GM19240 (cell line): ENCODE results near the gene RTL1.

ENCODE experiments used
- DNase-seq: peaks from one replicate; pipeline ENCODE4 v3.0.0; 2011; ENCODE audit warnings: low spot score; ENCODE audit not compliant: insufficient read length

Gene RTL1

DNA sequence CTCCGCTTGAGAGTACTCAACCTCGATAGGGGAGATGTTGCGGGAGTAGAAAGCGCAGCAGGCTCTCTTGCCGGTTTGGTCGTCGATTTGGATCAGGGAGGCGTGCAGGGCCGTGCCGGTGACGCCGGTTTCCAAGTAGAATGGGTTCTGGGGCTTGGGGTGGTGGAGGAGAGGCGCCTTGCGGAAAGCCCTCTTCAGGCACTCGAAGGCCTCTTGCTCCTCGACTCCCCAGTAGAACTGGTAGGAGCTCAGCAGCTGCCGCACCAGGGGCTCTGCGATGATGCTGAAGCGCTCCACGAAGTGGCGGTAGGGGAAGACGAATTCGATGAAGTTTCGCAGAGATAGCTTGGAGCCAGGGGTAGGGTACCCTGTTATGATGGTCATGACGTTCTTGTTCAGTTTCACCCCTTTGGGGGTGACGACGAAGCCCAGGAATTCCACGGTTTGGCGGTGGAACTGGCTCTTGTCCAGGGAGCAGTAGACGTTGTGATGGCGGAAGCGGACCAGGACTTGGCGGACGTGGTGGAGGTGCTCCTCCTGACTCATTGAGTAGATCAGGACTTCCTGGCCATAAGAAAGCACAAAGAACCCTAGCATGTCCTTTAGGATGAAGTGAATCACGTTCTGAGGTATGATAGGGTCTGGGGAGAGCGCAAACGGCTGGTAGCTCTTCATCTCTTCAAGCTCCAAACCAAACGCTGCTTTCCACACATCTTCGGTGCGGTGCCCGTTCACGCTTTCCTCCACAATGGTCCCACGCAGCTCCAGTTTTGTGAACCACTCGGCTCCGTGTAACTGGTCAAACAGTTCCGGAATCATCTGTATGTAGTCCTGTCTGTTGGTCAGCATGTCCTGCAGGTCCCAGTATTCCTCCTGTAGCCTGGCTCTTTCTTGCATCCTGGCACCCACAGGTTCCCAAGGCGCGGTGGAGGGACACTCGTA, 21.2 kb downstream of the RTL1 start:
- no peak for DNase-seq

DNA sequence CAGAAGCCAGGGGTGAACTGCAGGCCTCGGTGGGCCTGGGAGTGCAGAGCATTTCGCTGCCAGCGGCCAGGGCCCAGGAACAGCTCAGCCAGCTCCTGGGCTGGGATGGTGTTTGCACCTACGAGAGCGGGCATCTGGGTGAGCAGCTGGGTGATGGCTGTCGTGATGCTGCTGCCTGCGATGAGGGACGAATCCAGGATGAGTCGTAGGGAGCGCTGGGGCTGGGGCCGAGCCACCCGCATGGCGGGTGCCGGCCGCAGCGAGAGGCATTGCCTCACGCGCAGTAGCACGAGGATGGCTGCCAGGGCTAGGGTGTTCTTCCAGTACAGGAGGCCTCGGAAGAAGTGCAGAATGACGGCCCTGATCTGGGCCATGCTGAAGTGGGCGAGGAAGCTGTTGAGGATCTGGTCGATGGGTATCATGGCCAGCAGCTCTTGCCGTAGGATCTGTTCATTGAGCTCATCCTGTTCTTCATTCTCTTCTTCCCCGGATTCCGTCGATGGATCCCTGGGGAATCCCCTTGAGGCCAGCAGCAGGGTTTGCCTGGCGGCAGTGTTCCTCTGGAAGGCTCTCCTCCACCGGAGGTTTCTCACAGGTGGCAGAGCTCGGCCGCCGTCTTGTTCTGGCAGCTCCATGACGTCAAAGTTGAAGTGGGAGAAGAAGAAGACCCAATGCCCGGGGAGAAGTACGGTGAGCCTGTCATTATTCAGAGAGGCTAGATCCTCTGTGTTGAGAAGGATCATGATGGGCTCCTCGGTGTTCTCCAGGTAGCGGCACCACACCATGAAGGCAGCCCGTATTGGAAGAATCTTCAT, 22.1 kb downstream of the RTL1 start:
- no peak for DNase-seq

DNA sequence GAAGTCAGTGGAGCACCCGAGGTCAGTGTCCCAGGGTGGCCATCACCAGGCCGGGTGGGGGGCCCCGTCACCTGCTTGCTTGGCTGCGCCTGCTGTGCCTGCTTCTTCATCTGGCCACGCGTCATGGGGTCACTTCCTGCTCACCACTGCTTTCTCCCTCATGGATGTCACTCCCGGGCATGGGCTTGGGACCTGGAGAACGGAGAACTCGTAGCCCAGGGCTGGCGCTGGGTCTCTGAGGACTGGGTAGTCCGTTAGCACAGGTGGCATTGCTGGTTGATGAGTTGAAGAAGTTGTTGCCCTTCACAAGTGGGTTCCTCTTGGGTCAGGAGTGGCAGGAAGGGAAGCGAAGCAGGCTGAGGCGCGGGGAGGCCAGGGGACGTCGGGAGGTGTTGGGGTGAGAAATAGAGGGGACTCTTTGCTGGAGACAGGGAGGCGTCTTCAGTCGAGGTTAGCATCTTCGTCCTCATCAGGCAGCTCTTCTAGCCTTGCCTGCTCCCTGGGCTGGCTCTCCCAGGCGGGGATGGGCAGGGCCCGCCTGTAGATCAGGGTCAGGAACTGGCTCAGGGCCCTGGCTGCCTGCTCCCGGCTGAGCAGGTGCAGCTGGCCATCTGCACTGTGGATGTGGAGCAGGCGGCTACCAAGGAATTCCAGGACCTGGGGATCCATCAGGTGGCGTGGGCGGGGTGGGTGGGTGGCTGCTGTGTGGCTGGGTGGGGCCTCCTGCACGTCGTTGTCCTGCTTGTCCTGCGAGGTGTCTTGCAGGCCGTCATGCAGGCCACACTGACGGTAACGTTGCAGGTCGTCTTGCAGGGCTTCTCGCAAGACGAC, 23.0 kb downstream of the RTL1 start:
- no peak for DNase-seq

DNA sequence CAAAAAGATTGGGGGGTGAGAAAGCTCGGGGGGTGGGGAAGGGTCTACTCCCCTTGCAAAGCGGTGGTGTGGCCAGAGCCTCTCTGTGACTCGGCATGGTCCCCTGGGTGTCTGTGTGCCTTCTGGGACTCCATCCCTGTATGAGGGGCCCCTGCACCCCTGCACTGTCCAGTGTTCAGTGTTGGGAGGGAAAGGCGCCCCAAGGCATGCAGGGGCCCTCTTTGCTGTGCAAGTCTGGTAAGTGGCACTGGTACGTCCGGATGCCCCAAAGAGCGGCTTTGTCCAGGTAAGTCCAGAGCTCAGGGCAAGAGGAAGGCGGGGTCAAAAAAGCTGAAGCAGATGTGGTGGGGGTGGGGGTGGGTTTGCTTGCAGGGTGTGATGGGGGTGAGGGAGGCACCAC, 23.7 kb downstream of the RTL1 start:
- DNase-seq, result no peak

DNA sequence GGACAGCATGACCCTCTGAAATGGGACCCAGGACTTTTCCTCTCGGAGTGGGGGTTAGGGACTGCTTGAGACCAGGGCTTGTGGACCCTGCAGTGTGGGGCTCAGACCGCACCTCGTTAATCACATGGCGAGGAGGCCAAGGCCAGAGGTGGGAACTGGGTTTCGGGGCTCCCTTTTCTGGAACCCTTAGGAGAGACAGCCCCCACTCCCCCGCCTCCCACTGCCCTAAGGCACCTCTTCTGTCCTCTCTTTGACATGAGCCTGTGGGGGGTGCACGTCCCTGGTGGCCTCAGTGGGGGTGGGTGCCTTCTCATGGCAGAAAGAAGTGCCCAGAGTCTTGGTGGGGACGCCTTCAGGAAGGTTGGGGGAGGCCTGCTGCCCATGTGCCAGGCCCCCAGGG, 24.3 kb downstream of the RTL1 start:
- no peak for DNase-seq

DNA sequence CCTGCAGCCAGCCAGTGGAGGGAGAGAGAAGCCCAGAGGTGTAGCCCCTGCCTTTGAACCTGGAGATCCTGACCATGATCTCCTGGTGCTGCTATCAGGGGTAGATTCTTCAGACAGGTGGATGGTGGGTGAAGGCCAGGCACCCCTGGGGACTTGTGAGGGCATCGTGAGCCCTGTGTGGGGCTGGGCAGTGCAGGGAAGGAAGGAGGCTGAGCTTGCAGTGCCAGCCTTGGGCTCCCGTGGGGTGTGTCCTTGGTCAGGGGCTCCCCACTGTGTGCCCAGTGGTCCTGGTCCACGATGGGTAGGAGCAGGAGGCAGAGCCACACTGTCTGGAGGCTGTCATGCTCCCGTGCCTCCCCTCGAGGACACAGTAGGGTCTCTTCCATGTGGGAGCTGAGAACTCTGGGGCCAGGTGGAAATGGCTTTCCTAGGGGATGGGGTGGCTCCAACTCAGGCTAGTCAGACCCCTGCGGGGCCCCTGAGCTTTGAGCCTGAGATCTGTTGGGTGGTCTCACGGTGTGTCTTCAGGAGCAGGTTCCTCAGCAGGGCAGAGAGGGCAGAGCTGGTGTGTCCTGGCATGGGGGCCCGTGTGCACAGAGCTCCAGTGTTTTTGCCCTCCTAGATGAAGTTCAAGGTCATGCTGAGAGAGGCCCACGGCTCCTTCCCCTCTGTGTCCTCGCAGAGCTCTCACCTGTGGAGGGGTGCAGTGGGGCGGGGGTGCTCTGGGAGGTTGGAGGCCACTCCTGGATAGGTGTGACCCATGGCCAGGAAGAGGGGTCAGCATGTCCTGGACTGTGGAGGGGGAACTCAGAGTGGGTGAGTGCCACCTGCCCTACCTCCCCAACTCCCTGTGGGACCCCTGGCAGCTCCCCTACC, 25.0 kb downstream of the RTL1 start:
- DNase-seq, result no peak

DNA sequence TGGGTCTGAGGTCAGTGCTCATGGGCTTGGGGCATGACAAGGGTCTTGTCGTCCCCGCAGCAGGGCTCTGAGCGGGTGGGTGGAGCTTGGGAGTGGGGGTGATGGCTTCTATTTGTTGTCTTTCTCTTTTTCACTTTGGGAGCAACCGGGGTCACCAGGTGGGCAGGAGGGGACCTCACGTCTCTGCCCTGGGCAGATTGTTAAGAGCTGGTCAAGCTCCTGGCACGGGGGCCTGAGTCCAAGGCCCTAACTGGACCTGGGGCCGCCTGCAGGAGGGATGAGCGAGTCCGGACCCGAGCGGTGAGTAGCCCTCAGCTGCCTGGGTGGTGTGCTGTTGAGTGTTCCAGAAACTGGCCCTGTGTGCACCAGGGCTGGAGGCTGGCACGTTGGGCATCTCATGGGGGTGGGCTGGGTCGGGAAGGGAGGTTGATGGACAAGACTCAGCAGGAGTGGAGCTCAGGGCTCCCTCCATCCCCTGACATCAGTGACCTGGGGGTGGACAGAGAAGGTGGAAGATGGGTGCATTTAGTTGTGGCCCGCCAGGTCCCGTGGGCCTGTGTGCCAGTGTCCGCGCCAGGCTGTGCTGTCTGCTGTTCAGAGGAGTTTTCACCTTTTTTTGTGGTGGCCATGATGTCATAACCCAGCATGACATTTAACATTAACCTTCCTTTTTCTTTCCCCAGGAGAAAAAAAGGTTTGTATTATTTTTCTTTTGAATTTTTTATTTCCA, 27.5 kb downstream of the RTL1 start:
- no peak for DNase-seq

DNA sequence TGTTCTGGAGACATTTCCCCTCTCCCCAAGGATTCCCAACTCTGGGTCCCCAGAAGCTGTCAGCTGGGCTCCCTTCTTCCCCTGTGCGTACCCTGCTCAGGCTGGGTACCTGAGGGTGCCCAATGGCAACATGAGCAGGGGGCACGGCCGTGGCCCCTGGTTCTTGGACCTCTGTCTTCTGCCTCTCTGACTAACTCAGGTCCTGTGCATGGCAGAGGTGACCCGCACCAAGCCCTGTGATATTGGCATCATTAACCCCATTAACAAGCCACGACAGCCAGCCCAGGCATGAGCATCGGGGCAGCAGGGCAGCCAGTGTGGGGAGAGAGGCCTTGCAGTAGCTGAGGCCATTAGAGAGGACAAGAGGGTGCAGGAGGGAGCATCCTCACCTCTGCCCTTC, 28.4 kb downstream of the RTL1 start:
- no peak for DNase-seq

DNA sequence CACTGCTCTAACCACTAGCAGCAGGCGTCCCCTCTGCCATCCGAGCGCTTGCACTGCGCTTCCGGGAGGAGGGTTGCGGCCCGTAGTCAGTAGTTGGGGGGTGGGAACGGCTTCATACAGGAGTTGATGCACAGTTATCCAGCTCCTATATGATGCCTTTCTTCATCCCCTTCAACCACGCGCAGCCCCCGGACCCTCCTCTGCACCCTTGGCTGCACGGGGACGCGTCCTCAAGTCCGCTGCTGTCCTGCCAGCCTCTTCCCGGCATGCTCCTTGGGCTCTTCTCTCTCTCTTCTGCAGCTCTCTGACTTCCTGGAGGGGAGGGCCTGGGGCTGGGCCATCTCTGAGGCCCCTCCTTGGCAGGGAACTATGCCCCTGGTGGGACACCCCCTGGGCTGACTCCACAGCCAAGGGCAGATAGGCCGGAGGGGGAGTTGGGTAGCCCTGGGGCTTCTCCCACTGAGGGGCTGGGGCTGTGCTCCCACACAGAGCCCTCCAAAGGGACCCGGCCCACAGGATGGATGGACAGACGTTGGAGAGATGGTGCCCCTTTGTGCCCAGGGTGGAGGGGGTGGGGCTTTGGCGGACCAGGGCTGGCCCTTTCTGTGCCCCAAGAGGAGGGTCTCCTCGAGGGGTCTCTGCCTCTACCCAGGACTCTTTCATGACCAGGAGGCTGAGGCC, 29.0 kb downstream of the RTL1 start:
- DNase-seq, result no peak

DNA sequence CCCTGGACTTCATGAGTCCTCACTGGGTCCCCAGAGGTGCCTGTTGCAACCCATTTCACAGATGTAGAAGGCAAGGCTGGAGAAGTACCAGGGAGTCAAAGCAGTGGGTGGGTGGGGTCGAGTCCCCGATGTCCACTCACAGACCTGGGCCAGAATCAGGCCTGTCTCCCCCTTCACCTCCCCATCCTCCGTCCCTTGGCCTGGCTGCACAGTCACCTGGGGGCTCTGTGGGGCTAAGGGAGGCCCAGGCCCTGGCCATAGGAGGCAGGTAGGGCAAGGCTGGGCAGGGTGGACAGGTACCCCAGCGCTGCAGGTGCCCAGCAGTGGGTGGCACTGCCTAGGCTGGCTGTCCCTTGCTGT, 29.5 kb downstream of the RTL1 start:
- no peak for DNase-seq

DNA sequence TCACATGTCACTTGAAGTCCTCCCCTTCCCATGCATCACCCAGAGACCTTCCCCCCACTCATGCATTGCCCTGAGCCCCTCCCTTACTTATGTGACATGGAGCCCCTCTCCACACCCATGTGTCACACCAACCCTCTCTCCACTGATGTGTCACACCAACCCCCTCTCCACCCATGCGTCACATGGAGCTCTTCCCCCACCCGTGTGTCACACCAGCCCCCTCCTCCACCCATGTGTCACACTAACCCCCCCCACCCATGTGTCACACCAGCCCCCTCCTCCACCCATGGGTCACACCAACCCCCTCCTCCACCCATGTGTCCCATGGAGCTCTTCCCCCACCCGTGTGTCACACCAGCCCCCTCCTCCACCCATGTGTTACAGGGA, 30.4 kb downstream of the RTL1 start:
- no peak for DNase-seq

DNA sequence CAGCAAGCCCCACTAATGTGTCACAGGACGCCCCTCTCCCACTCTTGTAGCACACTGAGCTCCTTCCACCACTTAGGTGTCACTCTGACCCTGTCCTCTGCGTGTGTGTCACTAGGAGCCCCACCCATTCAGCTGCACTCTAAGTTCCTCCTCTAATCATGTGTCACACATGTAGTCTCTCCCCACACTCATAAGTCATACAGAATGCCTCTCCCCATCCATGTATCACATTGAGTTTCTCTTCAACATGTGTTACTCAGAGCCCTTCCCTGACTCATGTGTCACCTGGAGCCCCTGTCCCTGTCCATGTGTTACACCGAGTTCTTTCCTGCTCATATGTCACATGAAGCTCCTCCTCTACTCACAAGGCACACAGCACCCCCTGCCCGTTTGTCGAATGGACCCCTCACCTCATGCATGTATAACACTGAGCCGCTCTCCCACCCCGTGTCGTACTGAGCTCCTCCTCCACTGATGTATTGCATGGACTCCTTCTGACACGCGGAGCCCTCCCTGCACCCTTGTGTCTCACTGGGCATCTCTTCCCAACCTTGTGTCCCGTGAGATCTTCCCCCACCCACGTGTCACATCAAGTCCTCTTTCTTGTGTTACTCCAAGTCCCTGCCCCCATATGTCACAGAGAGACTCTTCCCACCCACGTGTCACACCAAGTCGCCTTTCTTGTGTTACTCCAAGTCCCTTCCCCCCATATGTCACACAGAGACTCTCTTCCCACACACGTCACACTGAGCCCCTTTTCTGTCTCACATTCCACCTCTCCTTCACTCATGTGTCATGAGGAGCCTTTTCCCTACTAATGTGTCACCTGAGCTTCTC, 31.0 kb downstream of the RTL1 start:
- DNase-seq, result no peak

DNA sequence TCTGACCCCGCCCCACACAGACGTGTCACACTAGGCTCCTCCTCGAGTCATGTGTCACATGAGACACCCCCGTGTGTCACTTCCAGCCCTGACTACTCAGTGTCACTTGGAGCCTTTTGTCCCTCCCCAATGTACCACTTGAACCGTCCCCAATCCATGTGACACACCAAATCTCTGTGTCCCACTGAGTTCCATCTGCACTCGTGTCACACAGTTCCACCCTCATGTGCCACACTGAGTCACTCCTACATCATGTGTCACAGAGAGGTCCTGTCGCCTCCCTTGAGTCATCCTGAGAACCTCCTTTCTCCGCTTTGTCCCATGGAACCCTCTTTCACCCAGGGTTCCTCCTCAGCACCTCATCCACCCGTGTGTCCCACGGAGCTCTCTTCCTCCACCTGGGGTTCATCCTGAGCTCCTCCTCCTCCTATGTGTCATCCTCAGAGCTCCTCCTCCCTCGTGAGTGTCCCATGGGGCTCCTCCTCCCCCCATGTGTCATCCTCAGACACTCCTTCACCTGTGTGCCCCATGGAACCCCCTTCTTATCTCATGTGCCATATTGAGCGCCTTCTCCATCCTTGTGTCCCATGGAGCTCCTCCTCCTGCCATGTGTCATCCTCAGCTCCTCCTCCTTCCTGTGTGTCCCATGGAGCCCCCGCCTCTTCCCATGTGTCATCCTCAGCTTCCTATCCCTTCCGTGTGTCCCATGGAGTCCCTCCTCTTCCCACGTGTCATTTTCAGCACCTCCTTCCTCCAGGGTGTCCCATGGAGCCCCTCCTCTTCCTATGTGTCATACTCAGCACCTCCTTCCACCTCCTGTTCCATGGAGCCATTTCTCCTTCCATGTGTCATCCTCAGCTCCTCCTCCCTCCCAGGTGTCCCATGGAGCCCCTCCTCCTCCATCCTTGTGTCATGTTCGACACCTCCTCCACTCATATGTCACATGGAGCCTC, 32.0 kb downstream of the RTL1 start:
- no peak for DNase-seq

DNA sequence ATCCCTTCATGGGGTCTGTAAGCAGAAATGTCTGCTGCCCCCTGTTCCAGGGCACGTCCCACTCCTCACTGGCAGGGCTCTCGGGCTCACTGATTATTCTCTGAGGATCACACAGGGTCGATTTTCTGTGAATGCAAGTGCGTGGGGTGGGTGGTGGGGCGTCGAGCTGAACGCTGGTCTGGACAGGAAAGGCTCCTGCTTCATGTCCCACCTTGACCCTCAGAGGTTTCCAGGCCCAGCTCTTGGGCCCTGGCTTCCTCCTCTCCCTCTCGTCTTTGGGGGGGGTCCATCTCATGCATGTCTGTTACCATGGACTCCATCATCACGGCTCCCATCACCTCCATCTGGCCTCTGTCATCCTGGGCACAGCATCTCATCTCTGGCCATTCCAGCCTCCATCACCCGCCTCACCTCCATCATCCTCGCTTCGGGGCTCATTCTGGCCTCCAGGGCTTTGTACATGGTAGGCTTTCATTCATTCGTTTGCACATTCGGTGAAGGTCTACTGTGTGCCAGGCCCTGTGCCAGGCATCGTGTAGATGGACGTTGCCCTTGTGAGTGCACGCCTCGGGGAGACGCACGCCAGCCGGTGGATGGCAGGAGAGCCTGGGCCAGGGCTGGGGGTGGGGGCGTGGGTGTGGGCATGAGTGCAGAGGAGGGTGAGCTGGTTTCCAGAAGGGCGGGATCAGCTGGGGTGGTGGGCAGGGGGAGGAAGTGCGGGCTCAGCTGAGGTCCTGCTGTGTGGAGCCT, 34.7 kb downstream of the RTL1 start:
- DNase-seq, result no peak

DNA sequence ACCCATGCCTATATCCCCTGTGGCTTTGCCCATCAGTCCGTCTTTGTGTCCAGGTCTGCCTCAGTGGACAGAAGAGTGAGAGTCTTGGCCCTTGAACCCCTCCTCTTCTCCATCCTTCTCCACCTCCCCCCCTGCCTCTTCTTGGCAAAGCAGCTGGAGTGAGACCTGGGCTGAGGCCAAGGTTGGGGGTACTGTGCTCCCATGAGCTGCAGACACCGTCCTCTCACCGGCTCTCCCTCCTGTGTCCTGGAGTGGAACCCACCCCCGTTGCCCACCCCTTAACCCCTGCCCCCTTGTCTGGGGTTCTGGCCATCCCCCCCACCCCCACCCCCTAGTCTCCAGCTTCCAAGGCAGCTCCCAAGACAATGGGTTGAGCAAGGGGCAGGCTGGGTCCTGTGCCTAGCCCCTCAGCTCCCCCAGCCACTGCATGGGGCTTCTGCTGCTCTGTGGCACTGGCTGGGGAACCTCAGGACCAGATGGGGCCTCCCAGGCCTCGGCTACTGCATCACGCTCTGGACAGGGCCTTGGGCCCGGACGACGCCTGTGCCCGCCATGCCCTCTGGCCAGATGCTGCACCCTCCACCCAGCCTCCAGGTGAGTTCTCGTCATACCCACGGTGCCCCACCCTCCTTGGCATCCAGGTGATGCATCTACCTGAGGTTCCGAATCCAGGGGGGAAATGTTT, 35.7 kb downstream of the RTL1 start:
- no peak for DNase-seq
